ENCODE measurements around the gene LARGE1.

LARGE1 gene

DNA sequence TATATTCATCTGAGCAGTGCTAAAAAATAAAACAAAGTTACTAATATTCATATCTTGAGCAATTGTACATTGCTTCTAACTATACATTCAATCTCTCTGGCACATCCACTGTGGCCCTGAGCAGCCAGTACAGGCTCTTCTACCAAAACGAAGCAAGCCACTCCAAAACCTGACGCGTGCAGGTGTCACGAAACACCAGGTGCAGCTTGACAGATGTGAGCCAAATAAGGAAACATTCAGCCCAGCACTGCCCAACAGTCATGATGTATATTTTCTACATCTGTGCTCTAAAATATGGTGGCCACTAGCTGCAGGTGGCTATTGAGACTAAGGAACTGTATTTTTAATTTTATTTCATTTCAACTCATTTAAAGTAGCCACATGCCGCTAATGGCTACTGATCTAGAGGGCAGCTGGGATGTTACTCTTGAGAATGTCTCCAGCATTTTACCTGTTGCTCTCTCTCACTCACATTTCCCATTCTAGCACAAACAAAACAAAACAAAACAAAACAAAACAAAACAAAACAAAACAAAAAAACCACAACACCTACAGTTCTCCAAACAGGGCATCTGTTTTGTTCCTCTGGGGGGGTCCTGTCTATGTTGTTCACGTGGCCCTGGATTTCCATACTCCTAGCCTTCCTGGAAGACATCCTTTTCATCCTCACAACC lies 77.7 kb downstream of the LARGE1 start:
- TF ChIP-seq, protein P1, sequence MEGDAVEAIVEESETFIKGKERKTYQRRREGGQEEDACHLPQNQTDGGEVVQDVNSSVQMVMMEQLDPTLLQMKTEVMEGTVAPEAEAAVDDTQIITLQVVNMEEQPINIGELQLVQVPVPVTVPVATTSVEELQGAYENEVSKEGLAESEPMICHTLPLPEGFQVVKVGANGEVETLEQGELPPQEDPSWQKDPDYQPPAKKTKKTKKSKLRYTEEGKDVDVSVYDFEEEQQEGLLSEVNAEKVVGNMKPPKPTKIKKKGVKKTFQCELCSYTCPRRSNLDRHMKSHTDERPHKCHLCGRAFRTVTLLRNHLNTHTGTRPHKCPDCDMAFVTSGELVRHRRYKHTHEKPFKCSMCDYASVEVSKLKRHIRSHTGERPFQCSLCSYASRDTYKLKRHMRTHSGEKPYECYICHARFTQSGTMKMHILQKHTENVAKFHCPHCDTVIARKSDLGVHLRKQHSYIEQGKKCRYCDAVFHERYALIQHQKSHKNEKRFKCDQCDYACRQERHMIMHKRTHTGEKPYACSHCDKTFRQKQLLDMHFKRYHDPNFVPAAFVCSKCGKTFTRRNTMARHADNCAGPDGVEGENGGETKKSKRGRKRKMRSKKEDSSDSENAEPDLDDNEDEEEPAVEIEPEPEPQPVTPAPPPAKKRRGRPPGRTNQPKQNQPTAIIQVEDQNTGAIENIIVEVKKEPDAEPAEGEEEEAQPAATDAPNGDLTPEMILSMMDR (IDR thresholded peaks at IDR 0.05; ENCODE audit: borderline replicate concordance, control extremely low read depth, extremely low read depth, insufficient read depth, missing control alignments): no peak
- DNase-seq (ENCODE audit: low spot score): no peak
- in situ Hi-C loops (cut with MboI; ENCODE audit: low sequenced_read_pairs, unreplicated experiment): no loop called here

DNA sequence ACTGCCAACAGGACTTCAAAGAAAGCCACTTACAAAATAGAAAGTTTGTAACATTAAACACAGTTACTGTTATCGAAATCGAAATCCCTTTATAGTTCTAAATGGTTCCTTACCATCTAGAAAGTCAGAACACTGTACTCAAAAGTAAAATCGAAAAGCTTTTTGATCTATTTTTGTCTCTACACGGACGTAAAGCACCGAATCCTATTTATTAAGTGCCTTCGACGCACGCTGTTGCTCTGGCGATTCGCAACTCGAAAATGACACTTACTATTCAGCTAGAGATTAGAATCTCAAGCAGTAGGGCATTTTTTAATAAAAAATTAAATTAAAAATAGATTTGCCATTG lies 78.3 kb downstream of the LARGE1 start:
- in situ Hi-C loops (cut with MboI; ENCODE audit: low sequenced_read_pairs, unreplicated experiment): no loop called here
- no peak for DNase-seq (ENCODE audit: low spot score)
- TF ChIP-seq, protein P1 (IDR thresholded peaks at IDR 0.05; ENCODE audit: borderline replicate concordance, control extremely low read depth, extremely low read depth, insufficient read depth, missing control alignments): no peak

DNA sequence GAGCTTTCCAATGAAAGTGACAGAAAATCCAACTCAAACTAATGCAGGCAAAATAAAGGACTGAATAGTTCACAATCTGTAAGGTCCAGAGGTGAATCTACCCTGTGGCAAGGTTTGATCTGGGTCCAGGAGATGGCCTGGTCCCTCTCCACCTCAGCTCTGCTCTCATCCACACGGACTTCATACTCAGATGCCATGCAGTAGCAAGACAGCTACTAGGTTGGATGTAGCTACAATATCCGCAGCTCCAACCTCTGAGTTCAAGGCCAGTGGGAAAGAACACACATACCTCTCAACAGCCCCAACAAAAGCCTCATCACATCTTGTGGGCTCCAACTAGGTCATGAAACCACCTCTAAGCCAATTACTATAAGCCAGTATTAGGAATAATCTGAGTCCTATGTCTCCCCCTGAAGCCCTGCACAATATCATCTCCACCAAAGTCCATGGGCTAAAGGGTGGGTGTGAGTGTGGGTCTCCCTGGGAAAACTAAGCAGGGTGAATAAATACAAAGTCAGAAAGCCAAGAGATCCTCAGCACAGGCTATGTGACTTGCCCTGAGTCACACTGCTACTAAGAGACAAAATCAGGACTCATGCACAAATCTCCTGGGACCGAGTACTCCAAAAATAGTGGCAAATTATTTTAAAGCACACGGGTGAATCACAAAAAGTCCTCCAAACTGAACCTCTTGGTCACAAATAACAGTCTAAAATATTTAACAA lies 78.8 kb downstream of the LARGE1 start:
- in situ Hi-C loops (cut with MboI; ENCODE audit: low sequenced_read_pairs, unreplicated experiment): no loop called here
- TF ChIP-seq, protein P1 (IDR thresholded peaks at IDR 0.05; ENCODE audit: borderline replicate concordance, control extremely low read depth, extremely low read depth, insufficient read depth, missing control alignments): no peak

DNA sequence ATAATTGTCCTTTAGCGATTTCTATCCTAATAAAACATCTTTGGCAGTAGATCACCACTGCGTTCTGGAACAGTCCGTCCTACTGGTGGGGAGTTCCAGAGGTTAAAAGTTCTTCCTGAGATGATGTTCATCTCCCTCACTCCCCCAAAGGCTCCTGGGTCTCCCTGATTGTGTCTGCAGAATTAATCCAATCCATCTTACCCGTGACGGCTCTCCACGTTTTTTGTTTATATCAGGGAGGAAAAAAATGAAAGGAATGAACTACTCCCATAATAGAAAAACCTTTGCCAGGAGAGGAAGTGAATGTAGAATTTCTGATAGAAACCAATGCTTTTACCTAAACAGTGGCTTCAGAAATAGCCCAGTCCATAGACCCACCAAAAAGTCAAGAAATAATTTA lies 81.6 kb downstream of the LARGE1 start:
- in situ Hi-C loops (cut with MboI; ENCODE audit: low sequenced_read_pairs, unreplicated experiment): no loop called here
- DNase-seq (ENCODE audit: low spot score): no peak
- TF ChIP-seq, protein P1 (IDR thresholded peaks at IDR 0.05; ENCODE audit: borderline replicate concordance, control extremely low read depth, extremely low read depth, insufficient read depth, missing control alignments): no peak

More for the DNA sequence above, 78.8 kb downstream of the LARGE1 start:
- no peak for DNase-seq (ENCODE audit: low spot score)

DNA sequence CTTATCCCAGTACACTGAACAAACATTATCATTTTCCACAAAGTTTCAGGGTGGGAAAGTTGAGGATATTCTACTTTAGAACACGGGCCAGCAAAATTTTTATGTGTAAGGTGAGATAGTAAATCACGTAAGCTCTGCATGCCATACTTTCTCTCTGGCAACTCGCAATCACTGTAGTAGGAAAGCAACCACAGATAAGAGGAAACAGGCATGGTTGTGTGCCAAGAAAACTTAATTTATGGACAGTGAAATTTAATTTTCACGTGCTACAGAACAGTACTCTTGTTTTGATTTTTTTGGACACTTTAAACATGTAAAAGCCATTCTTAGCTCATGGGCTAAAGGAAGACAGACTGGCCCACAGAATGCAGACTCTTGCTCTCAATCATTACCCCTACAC lies 82.5 kb downstream of the LARGE1 start:
- DNase-seq (ENCODE audit: low spot score): no peak
- in situ Hi-C loops (cut with MboI; ENCODE audit: low sequenced_read_pairs, unreplicated experiment): no loop called here
- TF ChIP-seq, protein P1 (IDR thresholded peaks at IDR 0.05; ENCODE audit: borderline replicate concordance, control extremely low read depth, extremely low read depth, insufficient read depth, missing control alignments): no peak

DNA sequence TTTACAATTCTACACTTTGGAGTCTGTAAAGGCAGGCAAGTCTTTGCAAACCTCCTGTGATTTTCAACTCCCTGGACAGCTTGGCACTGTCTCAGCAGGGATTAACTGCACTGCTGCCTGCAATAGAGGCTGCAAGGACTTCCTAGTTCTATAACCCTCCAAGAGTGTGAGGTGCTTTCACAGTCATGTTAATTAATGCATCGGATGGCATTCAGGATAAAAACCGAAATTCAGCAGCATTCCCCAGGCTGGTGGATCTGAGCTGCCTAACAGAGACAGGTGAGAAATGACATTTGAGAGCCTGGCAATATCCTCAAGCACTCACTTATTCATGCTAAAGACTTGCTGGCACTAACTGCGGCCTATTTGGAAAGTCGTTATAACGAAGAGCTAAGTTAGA lies 85.0 kb downstream of the LARGE1 start:
- TF ChIP-seq, protein P1 (IDR thresholded peaks at IDR 0.05; ENCODE audit: borderline replicate concordance, control extremely low read depth, extremely low read depth, insufficient read depth, missing control alignments): no peak
- DNase-seq (ENCODE audit: low spot score): no peak
- in situ Hi-C loops (cut with MboI; ENCODE audit: low sequenced_read_pairs, unreplicated experiment): no loop called here
